Lung (tissue), 12 donors: ENCODE measurements around the gene CAPS2. TPM values are rescaled to one million over a fixed set of nuclear protein-coding genes. Genes with fewer than 3 reads are reported as not detected.

ENCODE experiments used
- ATAC-seq: fragments of 200-7000 bp; cut with Tn5 transposase; one replicate; pipeline ENCODE4 v1.9.1; 2020; ENCODE audit warnings: moderate number of reproducible peaks; ENCODE audit not compliant: insufficient read depth, low FRiP score
- DNase-seq, 3 donors: peaks; one replicate each; pipeline ENCODE4 v3.0.0-alpha.2; 2013 to 2017
- H3K27ac ChIP-seq, 2 donors: one replicate each; pipeline ENCODE4 v1.5.1; 2013; ENCODE audit warnings: mild to moderate bottlenecking in 2 of 2, moderate library complexity in 2 of 2, control low read depth in 1 of 2, inconsistent platforms in 1 of 2, low read depth in 1 of 2, low read length in 1 of 2
- H3K27me3 ChIP-seq, 3 donors: one replicate each; pipeline ENCODE4 v1.5.1; 2013; ENCODE audit warnings: low read length in 2 of 3; ENCODE audit not compliant: control insufficient read depth in 3 of 3, insufficient read depth in 3 of 3
- H3K36me3 ChIP-seq, 4 donors: one replicate each; pipeline ENCODE4 v1.5.1; 2013; ENCODE audit warnings: low read length in 4 of 4, mild to moderate bottlenecking in 1 of 4, moderate library complexity in 1 of 4; ENCODE audit not compliant: control insufficient read depth in 4 of 4, insufficient read depth in 4 of 4
- H3K4me1 ChIP-seq, 5 donors: one replicate each; pipeline ENCODE4 v1.5.1; 2013; ENCODE audit warnings: low read length in 5 of 5, mild to moderate bottlenecking in 2 of 5, moderate library complexity in 1 of 5; ENCODE audit not compliant: control insufficient read depth in 5 of 5, insufficient read depth in 5 of 5
- H3K4me3 ChIP-seq: one replicate; pipeline ENCODE4 v1.5.1; 2013; ENCODE audit warnings: mild to moderate bottlenecking, control low read depth, moderate library complexity
- H3K9ac ChIP-seq, 2 donors: one replicate each; pipeline ENCODE4 v1.5.1; 2013; ENCODE audit warnings: low read length in 2 of 2, control low read depth in 1 of 2; ENCODE audit not compliant: insufficient read depth in 1 of 2
- H3K9me3 ChIP-seq, 4 donors: one replicate each; pipeline ENCODE4 v1.5.1; 2013; ENCODE audit warnings: low read length in 3 of 4, mild to moderate bottlenecking in 1 of 4, moderate library complexity in 1 of 4; ENCODE audit not compliant: control insufficient read depth in 4 of 4, insufficient read depth in 3 of 4
- CTCF ChIP-seq: IDR thresholded peaks from 2 replicates; pipeline ENCODE4 v1.5.1; 2012; ENCODE audit warnings: mild to moderate bottlenecking; ENCODE audit errors: control extremely low read depth, extremely low read depth
- WGBS, 2 donors: extraction: QIAGEN DNeasy Blood & Tissue Kit; methylation state at CpG; one replicate each; pipeline ENCODE4 v1.1.7; 2013; 5-methylcytosine and 5-hydroxymethylcytosine counted together
- polyA plus RNA-seq, 2 donors: library from polyadenylated mRNA; stranded (reverse); fragments of 200-250 nt; gene quantifications; one replicate each; pipeline ENCODE4 v1.2.1, GENCODE V29; 2013
- total RNA-seq, 2 donors: library from RNA; depleted of rRNA in 1 of 2; stranded (reverse); fragments of >200 nt in 1 of 2; gene quantifications; one replicate each; pipeline ENCODE4 v1.2.1, GENCODE V29; 2014 to 2021
- donor health status: control.
- donor health status: control.
- donor health status: Bipolar disorder and iron deficiency.
- donor health status: healthy.
- donor health status: DM: yes; HTN: yes; CAD: no.

The CAPS2 gene
- total and polyA plus RNA-seq, 4 donors = 2.5 to 11.9 (median 7.4) TPM

GRCh38 chr12:75366629-75367028 lies 36.5 kb upstream of the CAPS2 start:
- WGBS, 2 donors = 88 to 97% methylated on average over 1 of the region's 1 CpG
- Histone ChIP-seq H3K36me3 (no peaks in the 10 kb centered on the region), H3K9me3 (peaks cover 0 to 2% (median 0%) of the 10 kb centered on the region in 4 donors), H3K27ac (no peak overlapping the region), H3K4me1 (no peaks in the 10 kb centered on the region), H3K4me3 (no peak overlapping the region), H3K9ac (no peak overlapping the region), H3K27me3 (no peaks in the 10 kb centered on the region)
- DNase-seq (no peak), ATAC-seq (no peak)
- no peak for TF ChIP-seq CTCF

GRCh38 chr12:75364919-75365318 lies 34.8 kb upstream of the CAPS2 start:
- Histone ChIP-seq H3K36me3 (no peaks in the 10 kb centered on the region), H3K27me3 (no peaks in the 10 kb centered on the region), H3K9ac (no peak overlapping the region), H3K27ac (no peak overlapping the region), H3K4me1 (no peaks in the 10 kb centered on the region), H3K4me3 (no peak overlapping the region), H3K9me3 (no peaks in the 10 kb centered on the region)
- ATAC-seq = no peak
- no peak for TF ChIP-seq CTCF
- DNase-seq = no peak

- 37 to 50% methylated on average over 1 of the region's 1 CpG for WGBS, 2 donors
- Histone ChIP-seq H3K9me3 (no peaks in the 10 kb centered on the region), H3K9ac (no peak overlapping the region), H3K27ac (no peak overlapping the region), H3K36me3 (no peaks in the 10 kb centered on the region), H3K4me1 (no peaks in the 10 kb centered on the region), H3K4me3 (no peak overlapping the region), H3K27me3 (no peaks in the 10 kb centered on the region)
- no peak for TF ChIP-seq CTCF
- no peak for ATAC-seq
- no peak for DNase-seq
Observed at GRCh38 chr12:75361408-75361807, 31.3 kb upstream of the CAPS2 start.

GRCh38 chr12:75360920-75361319 lies 30.8 kb upstream of the CAPS2 start:
- no peaks in the 10 kb centered on the region for H3K36me3 ChIP-seq
- H3K9me3 ChIP-seq = no peaks in the 10 kb centered on the region
- H3K27ac ChIP-seq = no peak overlapping the region
- H3K4me3 ChIP-seq = no peak overlapping the region
- H3K9ac ChIP-seq = no peak overlapping the region
- H3K27me3 ChIP-seq = no peaks in the 10 kb centered on the region
- no peak for TF ChIP-seq CTCF
- ATAC-seq (no peak), DNase-seq (no peak)
- H3K4me1 ChIP-seq = no peaks in the 10 kb centered on the region
